NCI-H146 (cell line): Measurements from ENCODE around the gene YWHAH.
A peak's percentile ranks its signal among the peaks of the same experiment; 100 is the strongest.

Experiments used
- DNase-seq: peaks from one replicate; lab custom pipeline; 2025; lab: John Stamatoyannopoulos, UW

YWHAH gene

DNA sequence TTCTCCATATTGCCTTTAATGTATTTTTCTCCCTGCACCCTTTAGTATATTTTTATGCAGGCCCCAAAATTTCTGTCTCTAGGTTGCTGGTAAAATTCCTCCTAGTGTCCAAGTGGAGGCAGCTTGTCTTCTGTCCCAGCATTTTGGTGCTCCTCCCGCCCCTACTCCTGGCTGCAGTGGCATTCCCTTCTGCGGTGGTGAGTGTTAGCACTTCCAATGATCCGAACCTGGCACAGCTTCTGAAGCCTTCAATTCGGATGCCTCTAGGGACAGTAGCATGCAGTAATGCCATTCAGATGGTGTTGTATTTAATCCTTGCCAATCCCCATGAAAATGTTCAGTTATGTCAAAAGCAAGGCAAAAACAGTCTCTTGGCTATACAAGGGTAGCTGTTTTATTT, 5.9 kb downstream of the YWHAH start:
- DNase-seq = no peak

DNA sequence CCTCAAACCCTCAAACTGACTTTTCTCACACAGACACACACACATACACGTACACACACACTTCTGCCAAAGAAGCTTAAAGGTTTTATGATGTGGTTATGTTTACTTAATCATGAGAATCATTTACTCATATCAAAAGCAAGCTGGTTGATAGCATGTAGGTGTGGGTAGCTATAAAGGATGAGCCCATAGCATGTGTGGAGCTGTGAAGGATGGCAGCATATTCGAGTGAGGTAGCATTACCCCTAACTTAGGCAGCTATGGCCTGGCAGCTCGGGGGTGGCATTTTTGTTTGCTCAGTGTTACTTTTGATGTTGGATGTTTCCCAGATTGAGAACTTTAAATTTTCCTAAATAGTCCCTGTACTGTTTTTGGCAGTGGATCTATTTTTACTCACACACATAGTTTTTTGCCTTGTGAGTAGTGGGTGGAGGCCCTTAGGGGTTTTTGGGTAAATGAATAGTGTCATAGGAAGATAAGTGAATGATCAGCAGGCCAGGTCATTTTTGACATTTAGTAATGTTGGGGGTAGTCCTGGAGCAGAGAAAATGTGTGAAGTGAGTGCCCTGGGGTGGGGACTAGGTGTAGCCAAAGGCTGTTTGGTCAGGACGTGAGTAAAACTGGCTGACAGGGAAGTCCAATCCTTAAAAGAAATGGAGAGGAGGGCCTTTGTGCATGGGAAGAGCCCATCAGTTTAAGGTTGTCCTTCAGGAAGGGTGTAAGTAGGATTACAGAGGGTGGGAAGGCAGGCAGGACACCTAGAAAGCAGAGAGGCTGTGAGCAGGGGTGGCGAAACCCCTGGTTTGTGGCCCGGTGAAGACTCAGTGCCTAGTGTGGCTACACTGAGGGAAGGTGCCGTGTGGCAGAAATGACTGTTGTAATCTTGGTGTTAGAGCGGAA, 7.1 kb downstream of the YWHAH start:
- DNase-seq = no peak

DNA sequence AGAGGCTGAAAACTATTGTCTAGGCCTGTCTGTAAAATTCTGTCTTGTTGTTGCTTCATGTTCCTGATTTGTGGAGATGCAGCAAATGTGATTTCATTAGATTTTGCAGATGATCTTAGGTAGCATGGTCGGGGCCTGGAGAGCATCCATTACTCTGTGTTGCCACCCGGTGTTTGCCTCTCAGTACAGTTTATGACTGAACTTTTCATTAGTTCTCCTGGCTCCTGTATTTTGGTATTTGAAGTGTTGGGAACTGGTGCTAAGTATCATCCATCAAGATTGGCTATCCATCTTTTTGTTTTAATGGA, 7.7 kb downstream of the YWHAH start:
- DNase-seq = no peak

DNA sequence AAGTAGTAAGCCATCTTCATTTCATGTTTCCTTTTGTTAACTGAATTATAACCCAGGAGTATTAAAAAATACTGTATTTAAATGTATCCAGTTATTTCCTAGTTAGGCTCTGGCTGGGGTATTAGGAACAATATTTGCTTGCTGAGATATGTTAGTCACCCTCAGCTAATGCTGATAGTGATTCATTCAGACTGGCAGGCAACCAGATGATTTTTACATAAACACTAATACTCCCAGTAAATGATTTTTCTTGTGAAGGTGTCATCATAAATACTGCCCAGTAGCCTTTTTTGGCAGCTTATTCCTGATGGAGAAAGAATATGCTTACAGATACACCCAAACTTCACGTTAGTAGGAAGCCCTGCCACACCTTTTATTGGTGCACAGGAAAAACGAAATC, 8.1 kb downstream of the YWHAH start:
- DNase-seq = no peak

DNA sequence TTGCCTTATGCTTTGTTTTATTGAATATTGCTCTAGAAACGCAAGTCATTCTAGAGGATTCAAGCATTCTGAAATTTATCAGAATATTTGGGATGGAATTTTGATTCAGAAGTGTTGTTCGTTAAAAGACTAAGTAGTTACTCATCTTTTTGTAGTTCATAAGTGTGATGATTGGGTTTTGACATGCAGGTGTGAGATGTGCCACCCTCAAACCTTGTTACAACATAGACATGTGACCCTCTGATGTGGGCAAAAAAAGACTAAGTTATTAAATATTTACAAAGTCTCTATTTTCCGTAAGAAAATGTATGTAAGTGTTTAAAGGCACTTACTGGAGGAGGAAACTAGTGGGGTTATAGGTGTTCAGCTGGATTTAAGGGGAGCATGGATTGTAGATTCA, 8.9 kb downstream of the YWHAH start:
- no peak for DNase-seq

GRCh38 chr22:31954535-31955523, 10.5 kb downstream of the YWHAH start:
- DNase-seq = no peak

DNA sequence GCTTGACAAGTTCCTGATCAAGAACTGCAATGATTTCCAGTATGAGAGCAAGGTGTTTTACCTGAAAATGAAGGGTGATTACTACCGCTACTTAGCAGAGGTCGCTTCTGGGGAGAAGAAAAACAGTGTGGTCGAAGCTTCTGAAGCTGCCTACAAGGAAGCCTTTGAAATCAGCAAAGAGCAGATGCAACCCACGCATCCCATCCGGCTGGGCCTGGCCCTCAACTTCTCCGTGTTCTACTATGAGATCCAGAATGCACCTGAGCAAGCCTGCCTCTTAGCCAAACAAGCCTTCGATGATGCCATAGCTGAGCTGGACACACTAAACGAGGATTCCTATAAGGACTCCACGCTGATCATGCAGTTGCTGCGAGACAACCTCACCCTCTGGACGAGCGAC, 12.0 kb downstream of the YWHAH start:
- no peak for DNase-seq

- no peak for DNase-seq
Measured at GRCh38 chr22:31957970-31958594, 13.7 kb downstream of the YWHAH start.

GRCh38 chr22:31958625-31959239, 14.4 kb downstream of the YWHAH start:
- DNase-seq = no peak

- no peak for DNase-seq
Measured at GRCh38 chr22:31960767-31961166, 16.4 kb downstream of the YWHAH start.

DNA sequence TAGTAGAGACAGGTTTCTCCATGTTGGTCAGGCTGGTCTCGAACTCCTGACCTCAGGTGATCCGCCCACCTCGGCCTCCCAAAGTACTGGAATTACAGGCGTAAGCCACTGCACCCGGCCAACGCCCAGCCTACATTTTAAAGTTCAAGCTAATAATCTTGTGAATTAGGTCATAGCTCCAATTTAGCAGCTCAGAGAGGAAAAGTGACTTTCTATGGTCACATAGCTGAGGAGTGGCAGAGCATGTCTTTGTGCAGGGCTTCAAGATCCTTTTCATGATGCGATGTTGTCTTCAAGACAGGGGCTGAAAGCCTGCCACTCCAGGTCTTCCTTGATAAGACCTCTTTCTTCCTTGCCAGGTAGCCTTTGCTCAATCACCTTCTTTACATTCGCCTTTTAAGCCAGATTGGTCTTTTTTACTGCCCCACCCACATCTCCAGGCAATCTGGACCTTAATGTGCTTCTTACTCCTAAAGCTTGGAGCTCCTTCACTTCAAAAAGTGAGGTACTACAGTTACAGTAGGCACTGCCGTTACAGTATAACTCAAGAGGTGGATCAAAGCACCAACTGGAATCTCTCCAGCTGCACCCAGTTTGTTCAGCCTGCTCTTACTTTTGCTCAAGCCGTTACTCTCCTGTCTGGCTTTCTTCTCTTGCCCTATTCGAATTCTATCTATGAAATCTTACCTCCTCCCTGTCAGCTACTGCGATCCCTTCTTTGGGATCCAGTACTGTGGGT, 18.2 kb downstream of the YWHAH start:
- DNase-seq = no peak

GRCh38 chr22:31968022-31968421, 23.7 kb downstream of the YWHAH start:
- DNase-seq = no peak

DNA sequence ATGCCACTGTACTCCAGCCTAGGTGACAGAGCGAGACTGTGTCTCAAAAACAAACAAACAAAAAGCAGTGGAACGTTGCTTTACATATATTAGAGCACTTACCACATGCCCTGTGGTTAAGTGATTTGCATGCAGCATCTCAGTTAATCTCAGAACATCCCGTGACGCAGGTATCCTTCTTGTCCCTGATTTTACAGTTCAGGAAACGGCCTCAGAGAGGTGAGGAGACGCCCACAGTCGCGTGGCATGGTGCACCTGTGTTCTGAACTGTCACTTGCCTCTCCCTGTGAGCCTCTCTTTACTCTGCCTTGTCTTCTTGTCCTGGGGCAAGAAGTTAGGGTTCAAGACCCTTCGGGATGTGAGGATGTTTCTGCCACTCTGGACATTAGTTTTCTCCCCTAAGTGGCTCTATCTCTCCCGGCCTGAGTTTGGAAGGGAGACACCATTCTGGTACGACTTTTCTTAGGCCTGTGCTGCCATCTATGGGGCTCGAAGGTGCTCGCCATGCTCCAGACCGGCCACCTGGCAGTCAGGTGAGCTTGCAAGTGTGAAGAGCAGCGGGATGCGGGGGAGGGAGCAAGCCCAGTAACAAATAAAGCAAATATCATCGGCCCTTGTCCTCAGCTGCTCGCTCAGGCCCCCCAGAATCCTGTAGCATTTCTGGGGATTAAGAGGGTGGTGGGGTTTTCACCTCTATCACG, 25.6 kb downstream of the YWHAH start:
- DNase-seq = peak; percentile 80

DNA sequence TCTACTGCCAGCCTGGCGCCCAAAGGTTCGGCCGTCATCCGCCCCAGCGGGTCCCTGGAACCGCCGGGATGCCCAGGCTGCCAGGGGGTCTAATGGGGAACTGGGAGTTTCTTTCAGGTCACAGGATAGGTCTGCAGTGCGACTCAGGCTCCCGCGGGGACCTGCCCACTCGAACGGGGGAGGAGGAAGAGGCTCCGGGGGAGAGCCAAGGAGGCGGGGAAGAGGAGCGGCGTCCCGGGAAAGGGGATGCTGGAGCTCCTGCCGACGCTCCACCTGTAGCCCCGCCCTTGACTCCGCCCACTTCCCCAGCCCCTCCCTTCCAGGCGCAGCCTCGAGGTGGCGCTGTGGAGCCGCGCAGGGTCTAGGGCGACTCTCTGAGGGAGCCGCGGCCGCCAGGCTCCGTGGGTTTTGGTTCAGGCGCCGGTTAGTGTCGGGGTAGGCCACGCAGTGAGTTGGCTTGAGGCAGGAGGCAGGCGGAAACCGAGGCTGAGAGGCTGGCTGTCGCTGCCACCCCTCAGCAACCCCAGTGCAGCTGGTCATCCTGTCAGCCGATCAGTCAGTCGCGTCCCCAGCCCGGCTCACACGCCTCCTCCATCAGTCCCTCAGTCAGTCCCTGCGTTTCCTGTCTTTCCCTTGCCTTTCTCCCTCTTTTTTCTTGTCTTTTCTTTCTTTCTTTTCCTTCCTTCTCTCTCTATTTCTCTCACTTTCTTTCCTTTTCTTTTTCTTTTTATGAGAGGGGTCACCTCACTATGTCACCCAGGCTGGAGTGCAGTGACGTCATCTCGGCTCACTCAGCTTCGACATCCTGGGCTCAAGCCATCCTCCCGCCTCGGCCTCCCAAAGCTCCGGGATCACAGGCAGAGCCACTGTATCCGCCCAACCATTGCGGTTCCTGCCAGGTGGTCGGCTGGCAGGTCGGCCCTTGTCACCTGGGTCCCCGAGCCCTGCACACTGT, 26.4 kb downstream of the YWHAH start:
- peak; percentile 78 for DNase-seq

DNA sequence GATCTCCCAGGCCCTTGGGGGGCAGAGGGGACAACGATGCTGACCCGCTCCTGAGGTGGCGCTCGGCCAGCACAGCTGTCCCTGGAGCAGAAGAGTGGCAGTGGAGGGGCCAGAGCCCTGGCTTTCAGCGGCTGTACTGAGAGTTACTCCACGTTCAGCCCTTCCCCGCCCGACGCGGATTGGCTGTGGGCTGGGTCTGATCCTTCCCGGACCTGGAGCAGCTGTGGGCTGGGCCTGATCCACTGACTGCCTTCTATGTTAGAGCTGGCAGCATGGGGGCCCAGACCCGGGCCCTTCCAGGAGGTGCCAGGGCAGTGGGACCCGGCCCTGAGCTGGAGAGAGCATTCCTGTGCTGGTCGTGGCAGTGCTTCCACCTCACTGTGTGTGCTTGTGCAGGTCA, 27.8 kb downstream of the YWHAH start:
- no peak for DNase-seq

- DNase-seq = no peak
Measured at GRCh38 chr22:31973739-31974138, 29.4 kb downstream of the YWHAH start.

DNA sequence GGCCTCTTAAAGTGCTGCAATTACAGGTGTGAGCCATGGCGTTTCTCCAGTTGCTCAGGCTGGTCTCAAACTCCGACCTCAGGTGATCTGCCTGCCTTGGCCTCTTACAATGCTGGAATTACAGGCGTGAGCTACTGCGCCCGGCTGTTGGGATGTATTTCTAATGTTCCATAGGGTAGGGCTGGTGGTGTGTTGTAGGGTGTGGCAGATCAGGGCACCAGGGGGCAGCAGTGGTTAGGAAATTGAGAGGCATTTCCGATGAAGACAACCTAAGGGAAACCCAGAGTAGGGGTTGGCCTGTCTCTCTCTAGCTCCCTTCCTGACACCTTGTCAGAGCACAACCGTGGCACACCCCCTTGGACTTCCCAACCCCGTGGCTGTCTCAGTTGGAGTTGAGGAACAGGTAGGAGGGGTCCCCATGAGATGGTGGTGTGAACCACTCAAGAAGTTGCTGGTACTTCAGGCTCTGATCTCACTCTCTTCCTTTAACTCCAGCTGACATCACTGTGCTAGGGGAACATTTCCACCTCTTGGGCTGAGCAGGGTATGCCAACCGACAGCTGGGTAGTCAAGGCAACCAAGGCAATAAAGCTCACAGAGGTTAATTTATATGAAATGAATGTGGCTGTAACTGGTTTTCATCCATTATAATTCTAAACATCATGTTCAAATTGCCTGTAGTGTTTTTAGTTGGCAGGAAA, 33.0 kb downstream of the YWHAH start:
- DNase-seq = peak; percentile 71

GRCh38 chr22:31977939-31978338, 33.6 kb downstream of the YWHAH start:
- DNase-seq = no peak

GRCh38 chr22:31980628-31981027, 36.3 kb downstream of the YWHAH start:
- DNase-seq = no peak
